Activated CD4-positive, CD25-positive, alpha-beta regulatory T cell treated with anti-CD3 and anti-CD28 coated beads, Interleukin-2, amount 50 U/mL, for 16 hours (primary cell): ENCODE results near the gene TNIP1.

Experiments used
- DNase-seq: peaks from one replicate; pipeline ENCODE4 v3.0.0-alpha.2; 2020; ENCODE audit warnings: low read depth, low spot score

TNIP1 gene

DNA sequence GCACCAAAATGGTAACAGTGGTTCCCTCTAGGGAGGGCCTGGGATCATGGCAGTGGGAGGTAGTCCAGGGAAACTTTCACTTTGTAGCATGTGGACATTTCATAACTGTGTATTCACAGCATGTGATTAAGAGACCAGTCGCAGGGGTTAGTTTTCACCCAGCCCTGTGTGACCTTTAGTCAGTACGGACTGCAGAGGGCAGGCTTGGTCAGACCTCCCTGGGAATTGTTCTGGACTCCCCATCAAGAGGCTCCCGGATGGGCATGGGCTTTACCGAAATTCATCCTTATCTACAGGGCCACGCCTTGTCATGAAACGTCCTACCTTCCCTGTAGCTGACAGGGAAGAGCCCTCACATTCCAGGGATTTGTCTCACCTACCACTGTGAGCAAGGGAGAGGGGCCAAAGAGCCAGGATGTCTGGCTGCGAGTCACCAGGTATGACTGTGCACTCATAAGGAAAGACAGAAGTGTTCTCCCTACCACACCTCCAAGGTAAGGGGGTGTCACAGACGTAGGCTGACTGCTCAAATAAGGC lies 40.6 kb downstream of the TNIP1 start:
- DNase-seq = no peak

DNA sequence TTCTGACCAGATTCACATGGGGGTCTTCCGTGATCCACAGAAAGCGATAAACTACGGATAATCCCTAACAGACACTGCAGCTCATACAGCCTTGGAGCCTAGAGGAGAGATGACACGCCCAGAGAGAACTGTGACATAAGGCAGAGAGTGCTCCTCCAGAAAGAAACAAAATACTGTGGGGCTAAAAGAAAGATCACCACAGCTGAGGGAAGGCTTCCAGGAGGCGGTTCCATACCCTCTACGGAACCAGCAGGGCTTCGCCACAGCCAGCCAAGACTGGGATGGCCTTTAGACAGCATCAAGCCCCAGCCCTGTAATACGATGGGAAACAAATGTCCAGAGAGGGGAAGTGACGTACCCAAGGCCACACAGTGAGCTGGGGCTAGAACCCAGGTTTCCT lies 41.2 kb downstream of the TNIP1 start:
- no peak for DNase-seq

- no peak for DNase-seq
Measured at GRCh38 chr5:151038801-151039238, 42.0 kb downstream of the TNIP1 start.

GRCh38 chr5:151038412-151038745 lies 42.5 kb downstream of the TNIP1 start:
- no peak for DNase-seq

DNA sequence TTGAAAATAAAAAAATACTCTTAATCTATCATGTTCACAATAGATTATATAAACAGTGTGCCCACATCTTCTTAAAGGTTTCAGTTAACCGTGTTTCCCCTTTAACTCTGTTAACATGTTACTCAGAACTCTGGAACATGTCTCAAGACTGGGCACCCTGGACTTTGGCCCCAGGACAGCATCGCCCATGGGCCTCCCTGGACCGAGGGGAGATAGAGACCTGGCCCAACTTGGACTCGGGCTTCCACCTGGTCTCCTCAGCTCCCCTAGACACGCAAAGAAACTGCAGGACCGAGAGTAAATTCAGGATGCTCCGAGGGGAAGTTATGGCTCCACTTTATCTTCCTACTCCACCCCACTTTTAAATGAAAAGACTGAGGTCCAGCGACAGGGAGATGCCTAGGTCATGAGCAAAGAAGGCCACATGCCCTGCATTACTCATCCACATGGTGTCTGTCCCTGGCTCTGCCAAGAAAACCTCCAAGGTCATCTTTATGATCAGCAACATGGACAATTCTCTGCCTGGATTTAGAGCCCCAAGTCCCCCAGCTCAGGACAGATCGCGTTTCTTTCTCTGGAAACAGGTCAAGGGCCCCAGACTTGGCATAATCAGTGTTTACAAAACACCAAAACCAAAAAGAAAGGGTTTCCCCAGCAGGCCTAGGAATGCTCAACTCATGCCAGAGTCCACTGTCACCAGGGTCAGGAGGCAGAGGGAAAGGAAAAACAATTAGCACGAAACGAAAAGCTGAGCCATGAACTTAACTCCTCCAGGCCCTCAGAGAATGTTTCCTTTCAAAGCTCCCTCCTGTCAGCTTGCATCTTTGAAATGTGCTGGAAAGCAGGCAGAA lies 43.0 kb downstream of the TNIP1 start:
- DNase-seq = no peak

GRCh38 chr5:151036556-151036955 lies 44.3 kb downstream of the TNIP1 start:
- no peak for DNase-seq

DNA sequence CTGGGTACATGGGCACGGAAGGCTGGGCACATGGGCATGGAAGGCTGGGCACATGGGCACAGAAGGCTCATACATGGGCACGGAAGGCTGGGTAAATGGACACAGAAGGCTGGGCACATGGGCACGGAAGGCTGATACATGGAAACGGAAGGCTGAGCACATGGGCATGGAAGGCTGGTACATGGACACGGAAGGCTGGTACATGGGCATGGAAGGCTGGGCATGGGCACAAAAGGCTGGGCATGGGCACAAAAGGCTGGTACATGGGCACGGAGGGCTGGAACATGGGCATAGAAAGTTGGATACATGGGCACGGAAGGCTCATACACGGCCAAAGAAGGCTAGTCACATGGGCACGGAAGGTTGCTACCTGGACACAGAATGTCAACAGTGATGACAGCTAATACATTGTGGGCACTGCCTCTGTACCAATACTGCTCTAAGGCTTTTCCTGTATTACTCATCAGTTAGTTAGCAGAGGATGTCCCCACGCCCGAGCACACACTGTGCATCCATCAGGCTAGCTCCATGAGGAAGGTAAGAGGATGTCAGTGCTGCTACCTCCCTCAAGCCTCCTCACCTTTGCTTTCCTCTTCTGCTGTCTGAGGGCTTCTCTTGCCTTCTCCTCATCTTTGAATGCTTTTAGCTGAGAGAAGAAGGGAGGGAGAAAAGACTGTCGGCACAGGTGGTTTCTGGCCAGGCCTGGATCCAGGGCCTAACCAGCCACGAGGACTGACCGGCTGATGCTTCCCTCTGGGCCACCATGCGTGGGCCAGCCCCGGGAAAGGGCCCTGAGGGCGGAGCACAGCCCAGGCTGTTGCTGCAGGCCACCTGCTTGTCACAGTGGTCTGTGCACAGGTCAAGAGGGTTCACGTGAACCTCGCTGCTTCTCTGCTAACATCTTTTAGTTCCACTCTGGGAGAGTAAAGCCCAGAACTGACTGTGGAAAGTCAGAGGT lies 46.1 kb downstream of the TNIP1 start:
- no peak for DNase-seq

GRCh38 chr5:151033217-151033934 lies 47.5 kb downstream of the TNIP1 start:
- DNase-seq = no peak

DNA sequence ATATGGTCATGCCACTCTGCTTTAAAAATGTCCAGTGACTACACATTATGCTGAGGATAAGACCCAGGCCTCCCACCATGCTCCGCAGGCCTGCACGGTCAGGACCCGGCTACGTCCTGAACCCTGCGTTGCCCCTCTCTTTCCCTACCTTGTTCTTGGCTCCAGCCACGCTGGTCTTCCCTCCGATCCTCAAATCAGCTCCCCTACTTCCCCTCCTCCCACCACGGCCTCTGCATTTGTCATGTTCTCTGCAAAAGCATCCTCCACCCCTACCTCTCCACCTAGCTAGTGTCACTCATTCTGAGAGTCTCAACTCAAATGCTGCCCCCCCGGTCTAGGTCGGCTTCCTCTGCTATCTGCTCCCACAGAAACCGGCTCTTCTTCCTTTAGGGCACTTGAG lies 49.3 kb downstream of the TNIP1 start:
- no peak for DNase-seq

- no peak for DNase-seq
Measured at GRCh38 chr5:151030379-151030778, 50.5 kb downstream of the TNIP1 start.

GRCh38 chr5:151030056-151030336 lies 50.8 kb downstream of the TNIP1 start:
- no peak for DNase-seq

DNA sequence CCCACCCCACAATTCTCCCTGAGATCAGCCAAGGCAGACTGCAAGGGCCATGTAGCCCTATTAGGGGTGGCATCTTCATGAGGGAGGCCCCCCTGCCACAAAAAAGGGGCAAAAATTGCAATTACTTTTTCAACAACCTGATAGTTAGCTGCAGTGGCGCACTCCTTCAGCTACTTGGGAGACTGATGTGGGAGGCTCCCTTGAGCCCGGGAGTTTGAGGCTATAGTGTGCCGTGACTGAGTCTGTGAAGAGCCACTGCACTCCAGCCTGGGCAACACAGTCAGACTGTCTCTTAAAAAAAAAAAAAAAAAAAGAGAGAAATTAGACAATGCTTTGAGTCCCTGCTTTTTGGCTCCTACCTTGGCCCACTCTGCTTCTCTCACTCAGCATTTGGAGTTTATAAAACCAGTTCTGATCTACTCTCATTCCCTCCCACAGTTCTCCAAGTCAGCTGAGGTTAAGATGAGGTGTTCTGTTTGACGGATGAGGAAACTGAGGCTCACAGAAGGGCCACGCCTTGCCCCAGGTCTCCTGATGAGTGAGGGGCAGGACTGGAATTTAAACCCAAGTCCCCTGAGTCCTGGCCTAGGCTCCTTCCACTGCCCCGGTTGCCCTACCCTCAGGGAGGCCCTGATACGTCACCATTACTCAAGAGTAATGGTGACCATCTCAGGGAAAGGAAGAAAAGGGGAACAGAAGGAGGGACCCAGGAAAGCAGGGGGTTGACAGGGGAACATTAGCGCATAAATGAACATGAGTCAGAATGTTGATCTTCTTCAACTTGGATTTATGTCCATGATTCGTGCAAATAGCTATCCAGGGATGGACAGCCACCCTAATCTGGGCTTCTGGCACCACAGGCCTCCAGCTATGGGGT lies 51.4 kb downstream of the TNIP1 start:
- DNase-seq = no peak

DNA sequence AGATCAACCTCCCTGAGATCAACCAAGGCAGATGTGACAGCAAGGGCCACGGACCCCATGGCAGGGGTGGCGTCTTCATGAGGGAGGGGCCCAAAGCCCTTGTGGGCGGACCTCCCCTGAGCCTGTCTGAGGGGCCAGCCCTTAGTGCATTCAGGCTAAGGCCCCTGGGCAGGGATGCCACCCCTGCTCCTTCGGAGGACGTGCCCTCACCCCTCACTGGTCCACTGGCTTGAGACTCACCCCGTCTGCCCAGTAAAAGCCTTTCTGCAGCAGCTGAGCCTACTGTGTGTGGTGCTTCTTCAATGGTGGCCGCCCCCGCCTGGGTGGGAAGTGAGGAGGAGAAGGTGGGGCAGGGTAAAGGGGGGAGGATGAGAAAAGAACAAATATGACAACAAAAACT lies 52.1 kb downstream of the TNIP1 start:
- no peak for DNase-seq

DNA sequence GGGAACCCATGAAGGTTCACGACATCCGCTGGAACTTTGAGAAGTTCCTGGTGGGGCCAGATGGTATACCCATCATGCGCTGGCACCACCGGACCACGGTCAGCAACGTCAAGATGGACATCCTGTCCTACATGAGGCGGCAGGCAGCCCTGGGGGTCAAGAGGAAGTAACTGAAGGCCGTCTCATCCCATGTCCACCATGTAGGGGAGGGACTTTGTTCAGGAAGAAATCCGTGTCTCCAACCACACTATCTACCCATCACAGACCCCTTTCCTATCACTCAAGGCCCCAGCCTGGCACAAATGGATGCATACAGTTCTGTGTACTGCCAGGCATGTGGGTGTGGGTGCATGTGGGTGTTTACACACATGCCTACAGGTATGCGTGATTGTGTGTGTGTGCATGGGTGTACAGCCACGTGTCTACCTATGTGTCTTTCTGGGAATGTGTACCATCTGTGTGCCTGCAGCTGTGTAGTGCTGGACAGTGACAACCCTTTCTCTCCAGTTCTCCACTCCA lies 52.8 kb downstream of the TNIP1 start:
- no peak for DNase-seq

GRCh38 chr5:151026679-151027078 lies 54.2 kb downstream of the TNIP1 start:
- DNase-seq = no peak

- no peak for DNase-seq
Measured at GRCh38 chr5:151026088-151026487, 54.7 kb downstream of the TNIP1 start.

DNA sequence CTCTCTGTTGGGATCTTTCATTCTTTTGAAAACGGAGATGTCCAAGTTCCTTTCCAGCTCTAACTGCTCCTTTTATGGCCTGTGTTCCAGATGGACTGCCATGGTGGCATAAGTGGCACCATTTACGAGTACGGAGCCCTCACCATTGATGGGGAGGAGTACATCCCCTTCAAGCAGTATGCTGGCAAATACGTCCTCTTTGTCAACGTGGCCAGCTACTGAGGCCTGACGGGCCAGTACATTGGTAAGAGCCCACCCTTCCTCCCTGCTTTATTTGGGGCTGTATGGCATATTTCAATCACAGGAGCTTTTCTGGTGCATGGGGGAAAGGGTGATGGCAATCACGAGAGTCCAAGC lies 55.6 kb downstream of the TNIP1 start:
- DNase-seq = no peak

- no peak for DNase-seq
Measured at GRCh38 chr5:151024440-151025249, 56.2 kb downstream of the TNIP1 start.

- DNase-seq = no peak
Measured at GRCh38 chr5:151023651-151024050, 57.2 kb downstream of the TNIP1 start.

DNA sequence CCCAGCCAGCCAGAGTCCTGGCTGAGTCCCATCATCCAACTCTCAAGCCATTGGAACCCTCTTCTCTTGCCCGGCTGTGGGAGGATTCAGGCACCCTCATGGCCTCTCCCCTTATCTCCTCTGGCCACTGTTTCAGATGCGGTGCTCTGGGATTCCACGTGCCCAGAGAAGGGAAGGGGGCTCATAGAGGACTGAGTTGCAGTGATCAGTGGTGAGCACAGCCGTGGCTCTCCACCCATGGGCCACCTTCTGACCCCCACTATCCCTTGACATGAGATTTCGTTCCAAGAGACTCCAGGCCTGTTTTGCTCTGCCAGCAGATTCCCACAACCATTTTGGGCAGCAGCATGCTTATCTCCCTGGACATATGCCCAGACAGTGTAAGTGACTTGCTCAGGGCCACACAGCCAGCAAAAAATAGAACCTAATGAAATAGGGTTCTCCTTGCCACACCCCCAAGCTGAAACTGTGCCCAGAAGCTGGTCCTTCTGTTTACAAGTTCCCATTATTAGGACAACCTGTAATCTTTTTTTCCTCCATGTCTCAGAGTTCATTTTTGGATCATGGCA lies 57.7 kb downstream of the TNIP1 start:
- no peak for DNase-seq
